GM12891 (cell line): Measurements from ENCODE around the gene VEGFB.

Experiments used
- PAX5 ChIP-seq: IDR thresholded peaks from 2 replicates; pipeline ENCODE4 v1.6.1; 2011; ENCODE audit warnings: low read length, moderate library complexity, mild to moderate bottlenecking; ENCODE audit not compliant: insufficient read depth, severe bottlenecking
- POLR2A ChIP-seq: IDR thresholded peaks from 2 replicates; pipeline ENCODE4 v1.6.1; 2011; ENCODE audit warnings: low read depth, low read length, control low read depth
- POLR2AphosphoS5 ChIP-seq: IDR thresholded peaks from 2 replicates; pipeline ENCODE4 v1.6.1; 2011; ENCODE audit warnings: low read depth, low read length, control low read depth
- POU2F2 ChIP-seq: IDR thresholded peaks from 2 replicates; pipeline ENCODE4 v1.6.1; 2011; ENCODE audit warnings: low read depth, mild to moderate bottlenecking, control low read depth, low read length, moderate library complexity
- SPI1 ChIP-seq: IDR thresholded peaks from 2 replicates; pipeline ENCODE4 v1.6.1; 2011; ENCODE audit warnings: low read depth, low read length, control low read depth
- TAF1 ChIP-seq: IDR thresholded peaks from 2 replicates; pipeline ENCODE4 v1.6.1; 2011; ENCODE audit warnings: low read depth, low read length, control low read depth

DNA sequence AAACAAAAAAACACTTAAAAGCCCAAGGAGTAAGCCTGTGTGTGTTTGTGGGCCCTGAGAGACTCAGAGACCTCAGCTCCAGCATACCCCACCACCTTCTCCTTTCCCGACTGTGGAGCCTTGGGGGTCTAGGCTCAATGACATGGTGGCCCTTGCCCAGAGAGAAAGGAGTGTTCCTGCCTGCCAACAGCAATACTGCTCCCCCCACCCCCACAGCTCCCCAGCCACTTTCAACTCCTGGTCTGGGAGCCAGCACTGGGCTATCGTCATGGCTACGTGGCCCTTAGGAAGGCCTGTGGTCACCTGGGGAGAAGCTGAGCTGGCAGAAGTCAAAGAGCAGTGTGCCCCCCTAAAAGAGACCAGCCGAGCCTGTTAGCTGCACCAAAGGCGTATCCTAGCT lies 9.7 kb downstream of the VEGFB start:
- TF ChIP-seq TAF1, result no peak
- no peak; the same call in 1 of the 2 replicates for TF ChIP-seq POLR2A
- no peak for TF ChIP-seq SPI1
- no peak; the same call in 1 of the 2 replicates for TF ChIP-seq POLR2AphosphoS5
- TF ChIP-seq PAX5, result no peak
- no peak for TF ChIP-seq POU2F2
